ENCODE results near the gene AKTIP.

GRCh38 chr16:53449816-53450517 lies 53.0 kb downstream of the AKTIP start:
- TF ChIP-seq CTCF (IDR thresholded peaks at IDR 0.05), result no peak
- TF ChIP-seq POLR2A (IDR thresholded peaks at IDR 0.05), result no peak
